ENCODE results near the gene TENT4A. TPM values are rescaled to one million over a fixed set of nuclear protein-coding genes. Genes with fewer than 3 reads are reported as not detected.

TENT4A gene
- polyA plus RNA-seq, 12 donors, result 14.5 to 36.0 (median 17.2) TPM; not detected in 1

GRCh38 chr5:6792376-6792775 is 79.1 kb downstream of the TENT4A start:
- DNase-seq, result no peak

GRCh38 chr5:6792911-6793471 is 79.8 kb downstream of the TENT4A start:
- no peak for DNase-seq

- DNase-seq, result no peak
Measured at GRCh38 chr5:6801236-6801635, 88.0 kb downstream of the TENT4A start.

- DNase-seq, result no peak
Measured at GRCh38 chr5:6803981-6804550, 90.8 kb downstream of the TENT4A start.

GRCh38 chr5:6804766-6805501 is 91.7 kb downstream of the TENT4A start:
- no peak for DNase-seq

- no peak for DNase-seq
Measured at GRCh38 chr5:6805841-6806240, 92.6 kb downstream of the TENT4A start.

Other genes starting within 250 kb of the TENT4A start
- gene NSUN2, start 80.4 kb upstream of the TENT4A start, polyA plus RNA-seq (ENCODE audit: insufficient read length in 12 of 12), result 10 to 100 TPM in 11 of 12 donors, not detected in 1; 27.8 to 71.5 (median 43.6) TPM
- gene SRD5A1, start 80.0 kb upstream of the TENT4A start, polyA plus RNA-seq (ENCODE audit: insufficient read length in 12 of 12), result 10 to 100 TPM in 9 of 12 donors, 1 to 10 TPM in 2, not detected in 1; 6.8 to 14.4 (median 12.7) TPM

Measured in muscle of arm (tissue), 12 donors.